Measurements from ENCODE around the gene EIF1AD. TPM values are rescaled to one million over a fixed set of nuclear protein-coding genes. Genes with fewer than 3 reads are reported as not detected.

Gene EIF1AD, protein sequence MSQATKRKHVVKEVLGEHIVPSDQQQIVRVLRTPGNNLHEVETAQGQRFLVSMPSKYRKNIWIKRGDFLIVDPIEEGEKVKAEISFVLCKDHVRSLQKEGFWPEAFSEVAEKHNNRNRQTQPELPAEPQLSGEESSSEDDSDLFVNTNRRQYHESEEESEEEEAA
- total RNA-seq (10 to 100 TPM; 18.4 to 33.7 TPM), polyA plus RNA-seq (ENCODE audit: insufficient read length in 2 of 2) (10 to 100 TPM; 24.6 to 33.7 TPM)
- long read RNA-seq, donor 1, partial matches to known transcripts, result 0 of 5 reads
- long read RNA-seq, donor 1, other reads (novel, unspliced or antisense), result 0 of 5 reads
- long read RNA-seq, donor 2, result 0 reads
- long read RNA-seq, donor 3, partial matches to known transcripts, result 0 of 3 reads
- long read RNA-seq, donor 3, other reads (novel, unspliced or antisense), result 0 of 3 reads
- long read RNA-seq, donor 4, partial matches to known transcripts, result 0 of 4 reads
- long read RNA-seq, donor 4, other reads (novel, unspliced or antisense), result 0 of 4 reads

DNA sequence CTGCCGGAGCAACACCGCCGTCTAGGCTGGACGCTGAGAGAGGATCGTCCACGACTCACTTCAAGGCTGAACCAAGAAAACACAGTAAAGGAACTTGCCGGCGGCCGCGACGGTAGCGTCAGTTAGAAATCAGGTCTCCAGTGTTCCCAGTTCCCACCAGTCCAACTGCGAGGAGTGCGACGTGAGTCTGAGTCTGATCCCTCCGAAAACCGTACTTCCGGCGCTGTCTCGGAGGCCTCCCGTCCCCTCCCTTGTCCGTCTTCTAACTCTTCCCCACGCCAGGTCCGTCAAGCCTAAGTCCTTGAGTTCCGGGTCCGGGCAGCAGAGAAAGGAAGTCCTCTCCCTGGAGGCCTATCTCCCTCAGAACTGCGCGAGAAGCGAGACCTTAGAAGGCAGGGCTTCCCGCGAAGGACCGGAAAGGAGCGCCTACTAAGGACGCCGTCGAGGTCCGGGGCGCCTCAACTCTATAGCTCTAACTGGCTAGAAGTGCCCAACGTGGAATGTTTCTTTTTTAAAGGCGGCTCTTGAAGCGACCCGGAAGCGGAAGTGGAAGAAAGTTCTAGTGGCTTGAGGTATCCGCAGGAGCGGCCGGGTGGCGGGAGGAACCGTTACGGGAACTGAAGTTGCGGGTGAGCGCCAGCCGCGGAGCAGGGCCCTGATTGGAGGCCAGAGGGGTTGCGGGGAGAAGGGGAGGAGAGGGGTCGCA is at the start of gene EIF1AD, which contains the start of gene BANF1:
EIF1AD (minus strand) TSS at position 216 of the 706 bp plus-strand sequence. CDS start 1,768 bp downstream, outside the sequence.
BANF1 (plus strand) TSS at position 562 of the 706 bp plus-strand sequence. CDS start 748 bp downstream, outside the sequence.
- Histone ChIP-seq H3K4me1 (ENCODE audit: control insufficient read depth, insufficient read depth, low read length) (peaks cover 24% of the 10 kb centered on the region), H3K9me3 (ENCODE audit: control insufficient read depth, insufficient read depth, low read length) (no peaks in the 10 kb centered on the region), H3K36me3 (ENCODE audit: control insufficient read depth, insufficient read depth, low read length) (peaks cover 60% of the 10 kb centered on the region), H3K27ac (ENCODE audit: low read depth, low read length) (peak within 1 kb of the TSS; percentile 99), H3K27me3 (ENCODE audit: control insufficient read depth, insufficient read depth, low read length) (no peaks in the 10 kb centered on the region), H3K4me3 (ENCODE audit: low read depth, low read length) (peak within 1 kb of the TSS; percentile 93)
- 0% methylated on average over 54 of the region's 55 CpGs for WGBS (ENCODE audit: insufficient coverage)
- DNase-seq (ENCODE audit: low read depth in 4 of 6, low spot score in 6 of 6), result peak; percentile 96 to 99 (median 98)

DNA sequence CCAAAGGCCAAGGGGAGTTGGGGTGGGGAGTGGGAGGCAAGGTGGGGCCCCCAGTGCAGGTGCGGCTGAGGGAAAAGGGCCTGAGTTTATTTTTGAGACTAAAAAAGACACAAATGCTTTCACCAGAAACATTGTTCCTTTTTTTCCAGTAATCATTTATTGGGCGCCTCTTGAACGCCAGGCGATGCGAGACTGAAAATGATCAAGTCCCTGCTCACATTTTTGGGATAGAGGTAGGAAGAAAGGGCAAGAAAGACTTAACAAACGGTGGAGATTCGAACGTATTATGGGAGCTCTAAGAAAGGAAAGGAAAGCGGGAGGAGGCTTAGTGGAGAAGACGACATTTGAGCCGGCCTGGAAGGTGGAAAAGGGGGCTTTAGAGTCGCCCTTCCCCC is 49.4 kb upstream of the EIF1AD start:
- 17% methylated on average over 11 of the region's 12 CpGs for WGBS (ENCODE audit: insufficient coverage)
- peak overlapping the region; percentile 96 for H3K27ac ChIP-seq (ENCODE audit: low read depth, low read length)

DNA sequence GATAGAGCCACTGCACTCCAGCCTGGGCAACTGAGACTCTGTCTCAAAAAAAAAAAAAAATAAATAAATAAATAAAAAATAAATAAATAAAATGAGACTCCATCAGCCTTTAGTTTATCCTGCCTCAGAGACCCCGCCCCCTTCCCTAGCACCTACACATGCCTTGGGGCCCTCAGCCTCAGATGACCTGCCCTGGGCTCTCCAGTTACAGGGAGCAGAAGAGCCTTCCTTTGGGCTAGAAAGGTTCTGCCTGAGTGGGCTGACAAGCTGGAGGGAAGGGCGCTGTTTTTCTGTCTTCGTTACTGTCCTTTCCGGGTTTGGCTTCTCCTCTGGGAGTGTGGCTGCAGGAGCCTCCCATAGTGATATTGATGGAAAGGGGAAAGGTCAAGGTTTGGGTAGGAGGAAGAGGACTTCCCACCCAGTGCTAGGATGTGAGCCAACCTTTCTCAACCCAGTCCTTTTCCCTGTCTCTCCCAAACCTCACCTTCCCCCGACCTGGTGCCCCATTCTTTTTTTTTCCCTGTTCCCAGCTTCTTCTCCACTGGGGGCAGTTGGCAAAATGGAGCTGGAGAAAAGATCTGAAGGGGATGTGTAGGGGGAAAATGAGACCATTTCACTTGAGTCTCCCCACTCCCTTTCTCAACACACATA is 48.7 kb upstream of the EIF1AD start:
- no peak for DNase-seq (ENCODE audit: low read depth in 4 of 6, low spot score in 6 of 6)
- Histone ChIP-seq H3K36me3 (ENCODE audit: control insufficient read depth, insufficient read depth, low read length) (peaks cover 21% of the 10 kb centered on the region), H3K9me3 (ENCODE audit: control insufficient read depth, insufficient read depth, low read length) (no peaks in the 10 kb centered on the region), H3K4me1 (ENCODE audit: control insufficient read depth, insufficient read depth, low read length) (peaks cover 63% of the 10 kb centered on the region), H3K4me3 (ENCODE audit: low read depth, low read length) (peak overlapping the region; percentile 97), H3K27me3 (ENCODE audit: control insufficient read depth, insufficient read depth, low read length) (no peaks in the 10 kb centered on the region), H3K27ac (ENCODE audit: low read depth, low read length) (peak overlapping the region; percentile 96)
- 88% methylated on average over 1 of the region's 5 CpGs for WGBS (ENCODE audit: insufficient coverage)

More for the DNA sequence above, 49.4 kb upstream of the EIF1AD start:
- H3K9me3 ChIP-seq (ENCODE audit: control insufficient read depth, insufficient read depth, low read length), result no peaks in the 10 kb centered on the region
- no peak for DNase-seq (ENCODE audit: low read depth in 4 of 6, low spot score in 6 of 6)
- no peaks in the 10 kb centered on the region for H3K27me3 ChIP-seq (ENCODE audit: control insufficient read depth, insufficient read depth, low read length)
- peak overlapping the region; percentile 97 for H3K4me3 ChIP-seq (ENCODE audit: low read depth, low read length)
- H3K4me1 ChIP-seq (ENCODE audit: control insufficient read depth, insufficient read depth, low read length), result peaks cover 62% of the 10 kb centered on the region
- H3K36me3 ChIP-seq (ENCODE audit: control insufficient read depth, insufficient read depth, low read length), result peaks cover 28% of the 10 kb centered on the region

DNA sequence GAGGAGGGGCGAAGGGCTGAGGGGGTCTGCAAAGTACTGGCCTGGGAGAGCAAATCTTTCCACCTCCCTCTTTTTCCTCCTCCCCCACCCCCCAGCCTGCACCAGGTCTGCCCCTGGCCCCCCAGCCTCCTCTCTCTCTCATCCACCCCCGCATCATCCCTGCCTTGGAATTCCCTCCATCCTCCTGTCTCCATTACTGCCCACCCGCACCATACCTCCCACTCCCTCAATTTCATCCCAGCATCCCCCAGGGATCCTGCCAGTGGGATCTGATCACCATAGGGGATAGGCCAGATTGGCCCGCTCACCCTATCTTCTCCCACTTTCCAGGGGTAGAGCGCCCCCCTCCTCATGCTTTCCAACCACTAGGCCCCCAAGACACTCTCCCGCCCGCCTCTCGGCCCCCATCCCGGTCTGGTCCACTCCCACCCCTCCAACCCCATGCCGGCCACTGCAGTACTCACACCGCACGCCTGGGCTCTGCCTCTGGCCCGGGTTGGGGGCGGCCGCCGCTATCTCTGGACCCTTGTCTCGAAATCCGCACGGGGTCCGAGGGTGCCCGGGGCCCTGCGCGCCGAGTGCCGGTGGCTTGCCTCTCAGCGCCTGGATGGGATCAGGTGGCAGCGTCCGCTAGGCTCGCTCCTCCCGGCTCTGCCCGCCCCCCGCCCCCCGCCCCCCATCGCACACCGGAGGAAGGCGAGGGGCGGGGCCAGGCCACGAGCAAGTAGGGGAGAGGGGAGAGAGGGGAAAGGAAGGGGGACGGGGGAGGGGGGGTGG is 46.8 kb upstream of the EIF1AD start, which contains the start of gene GAL3ST3:
GAL3ST3 (minus strand) TSS at position 615 of the 777 bp plus-strand sequence. CDS start 3,746 bp downstream, outside the sequence.
- H3K4me1 ChIP-seq (ENCODE audit: control insufficient read depth, insufficient read depth, low read length), result peaks cover 73% of the 10 kb centered on the region
- WGBS (ENCODE audit: insufficient coverage), result 3% methylated on average over 25 of the region's 39 CpGs
- no peak within 1 kb of the TSS for H3K27ac ChIP-seq (ENCODE audit: low read depth, low read length)
- peaks cover 13% of the 10 kb centered on the region for H3K36me3 ChIP-seq (ENCODE audit: control insufficient read depth, insufficient read depth, low read length)
- H3K27me3 ChIP-seq (ENCODE audit: control insufficient read depth, insufficient read depth, low read length), result no peaks in the 10 kb centered on the region
- no peaks in the 10 kb centered on the region for H3K9me3 ChIP-seq (ENCODE audit: control insufficient read depth, insufficient read depth, low read length)
- peak in 2 of 6 donors; percentile 75 to 86 for DNase-seq (ENCODE audit: low read depth in 4 of 6, low spot score in 6 of 6)
- H3K4me3 ChIP-seq (ENCODE audit: low read depth, low read length), result peak within 1 kb of the TSS; percentile 44

DNA sequence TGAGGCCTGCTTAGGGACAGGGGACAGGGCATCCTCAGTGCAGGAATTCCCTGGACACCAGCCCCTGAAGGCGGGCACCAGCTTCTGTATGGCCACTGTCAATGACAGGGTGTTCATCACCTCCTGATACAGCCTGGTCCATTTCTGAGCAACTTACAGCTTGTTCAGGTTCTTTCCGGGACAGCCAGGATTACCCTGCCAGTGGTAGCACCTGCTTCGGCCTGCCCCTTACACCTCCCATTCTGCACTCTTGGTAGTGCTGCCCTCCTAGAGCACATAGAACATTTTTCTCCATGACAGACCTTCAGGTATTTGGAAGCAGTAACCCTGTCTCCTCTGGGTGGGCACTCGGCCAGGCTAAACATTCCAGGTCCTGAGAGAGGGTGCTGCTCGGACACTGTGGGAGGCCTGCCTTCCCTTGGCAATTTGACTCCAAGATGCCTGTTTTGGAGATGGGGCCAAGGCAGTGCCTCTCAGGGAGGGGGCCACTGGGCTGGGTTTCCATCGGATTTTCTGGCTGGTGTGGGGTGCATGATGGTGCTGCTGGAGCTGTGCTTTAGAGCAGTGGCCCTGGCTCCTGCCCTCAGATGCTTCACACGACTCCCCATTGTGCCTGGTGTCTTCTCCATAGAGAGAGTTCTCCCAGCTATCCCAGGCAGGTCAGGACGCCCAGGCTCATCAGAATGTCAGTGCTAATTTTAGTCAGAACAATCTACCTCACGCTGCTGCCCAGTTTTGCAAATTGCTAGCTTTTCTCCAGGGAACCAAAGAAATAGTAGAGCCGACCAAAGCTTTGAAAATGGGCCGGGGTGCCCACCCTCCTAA is 45.8 kb upstream of the EIF1AD start:
- WGBS (ENCODE audit: insufficient coverage), result 64% methylated on average over 10 of the region's 11 CpGs
- Histone ChIP-seq H3K9me3 (ENCODE audit: control insufficient read depth, insufficient read depth, low read length) (no peaks in the 10 kb centered on the region), H3K27me3 (ENCODE audit: control insufficient read depth, insufficient read depth, low read length) (no peaks in the 10 kb centered on the region), H3K36me3 (ENCODE audit: control insufficient read depth, insufficient read depth, low read length) (peaks cover 16% of the 10 kb centered on the region), H3K4me3 (ENCODE audit: low read depth, low read length) (peak overlapping the region; percentile 26), H3K27ac (ENCODE audit: low read depth, low read length) (no peak overlapping the region), H3K4me1 (ENCODE audit: control insufficient read depth, insufficient read depth, low read length) (peaks cover 64% of the 10 kb centered on the region)
- peak in 1 of 6 donors; percentile 38 for DNase-seq (ENCODE audit: low read depth in 4 of 6, low spot score in 6 of 6)

DNA sequence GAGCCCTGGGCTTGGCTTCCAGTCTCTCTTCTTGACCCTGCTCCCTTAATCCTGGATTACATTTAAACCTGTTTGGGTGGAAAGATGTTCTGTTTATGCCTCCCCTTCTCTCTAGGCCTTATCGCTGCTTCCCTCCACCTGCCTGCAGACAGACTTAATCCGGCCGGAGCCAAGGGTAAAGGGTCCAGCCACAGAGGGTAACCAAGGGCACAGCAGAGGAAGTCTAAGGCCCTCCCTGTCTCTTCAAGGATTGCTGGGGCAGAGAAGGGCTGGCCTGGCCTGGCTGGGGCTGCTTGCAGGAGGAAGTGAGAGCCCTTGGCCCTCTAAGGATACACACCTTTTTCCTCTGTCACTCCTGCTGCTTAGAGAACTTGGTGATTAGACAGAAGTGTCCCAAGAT is 44.9 kb upstream of the EIF1AD start:
- no peaks in the 10 kb centered on the region for H3K9me3 ChIP-seq (ENCODE audit: control insufficient read depth, insufficient read depth, low read length)
- H3K27ac ChIP-seq (ENCODE audit: low read depth, low read length), result peak overlapping the region; percentile 37
- WGBS (ENCODE audit: insufficient coverage), result 100% methylated on average over 2 of the region's 3 CpGs
- no peaks in the 10 kb centered on the region for H3K27me3 ChIP-seq (ENCODE audit: control insufficient read depth, insufficient read depth, low read length)
- no peak overlapping the region for H3K4me3 ChIP-seq (ENCODE audit: low read depth, low read length)
- peaks cover 24% of the 10 kb centered on the region for H3K36me3 ChIP-seq (ENCODE audit: control insufficient read depth, insufficient read depth, low read length)
- no peak for DNase-seq (ENCODE audit: low read depth in 4 of 6, low spot score in 6 of 6)
- peaks cover 59% of the 10 kb centered on the region for H3K4me1 ChIP-seq (ENCODE audit: control insufficient read depth, insufficient read depth, low read length)

DNA sequence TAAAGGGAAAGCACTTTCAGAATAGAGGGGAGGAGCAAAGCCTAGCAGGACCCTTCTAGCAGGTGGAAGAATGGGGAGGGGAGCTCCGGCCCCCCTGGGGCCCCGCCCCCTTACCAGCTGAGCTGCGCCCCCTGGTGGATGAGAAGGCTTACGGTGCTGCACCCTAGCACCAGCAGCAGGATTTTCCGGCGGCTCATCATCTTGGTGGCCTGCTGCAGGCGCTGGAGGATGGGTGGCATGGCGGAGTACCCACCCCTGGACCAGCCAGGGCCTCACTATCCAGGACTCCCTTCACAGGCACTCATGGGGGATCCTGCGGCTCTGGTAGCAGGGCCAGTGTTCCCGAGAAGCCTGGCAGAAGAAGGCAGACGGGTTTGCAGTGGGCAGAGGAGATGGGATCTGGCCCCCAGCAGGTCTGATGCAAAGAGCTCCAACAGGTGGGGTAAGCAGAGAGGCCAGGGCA is 43.3 kb upstream of the EIF1AD start:
- H3K36me3 ChIP-seq (ENCODE audit: control insufficient read depth, insufficient read depth, low read length), result peaks cover 27% of the 10 kb centered on the region
- H3K4me3 ChIP-seq (ENCODE audit: low read depth, low read length), result no peak overlapping the region
- peak in 3 of 6 donors; percentile 52 to 90 (median 85) for DNase-seq (ENCODE audit: low read depth in 4 of 6, low spot score in 6 of 6)
- H3K9me3 ChIP-seq (ENCODE audit: control insufficient read depth, insufficient read depth, low read length), result no peaks in the 10 kb centered on the region
- H3K4me1 ChIP-seq (ENCODE audit: control insufficient read depth, insufficient read depth, low read length), result peaks cover 45% of the 10 kb centered on the region
- whole genome bisulfite sequencing (ENCODE audit: insufficient coverage), result 21% methylated on average over 11 of the region's 11 CpGs
- H3K27ac ChIP-seq (ENCODE audit: low read depth, low read length), result no peak overlapping the region
- no peaks in the 10 kb centered on the region for H3K27me3 ChIP-seq (ENCODE audit: control insufficient read depth, insufficient read depth, low read length)

DNA sequence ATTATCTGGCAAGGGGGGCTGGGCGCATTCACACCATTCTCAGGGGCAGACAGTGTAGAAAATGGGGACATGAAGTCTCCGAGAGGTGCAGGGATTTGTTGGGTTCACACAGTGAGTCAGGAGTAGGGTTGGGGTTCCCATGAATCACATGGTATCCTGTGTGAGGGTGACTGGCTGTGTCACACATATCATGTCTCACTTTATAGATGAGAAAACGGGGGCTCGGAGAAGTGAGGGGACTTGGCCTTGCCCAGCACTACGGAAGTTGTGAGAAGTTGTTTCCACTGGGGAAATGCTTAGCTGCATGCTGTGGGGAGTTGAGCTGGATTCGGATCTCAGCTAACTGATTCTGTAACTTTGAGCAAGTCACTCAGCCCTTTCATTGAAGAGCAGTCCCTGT is 42.8 kb upstream of the EIF1AD start:
- Histone ChIP-seq H3K27me3 (ENCODE audit: control insufficient read depth, insufficient read depth, low read length) (no peaks in the 10 kb centered on the region), H3K36me3 (ENCODE audit: control insufficient read depth, insufficient read depth, low read length) (peaks cover 27% of the 10 kb centered on the region), H3K4me1 (ENCODE audit: control insufficient read depth, insufficient read depth, low read length) (peaks cover 40% of the 10 kb centered on the region), H3K27ac (ENCODE audit: low read depth, low read length) (no peak overlapping the region), H3K9me3 (ENCODE audit: control insufficient read depth, insufficient read depth, low read length) (no peaks in the 10 kb centered on the region), H3K4me3 (ENCODE audit: low read depth, low read length) (no peak overlapping the region)
- 75% methylated on average over 4 of the region's 6 CpGs for WGBS (ENCODE audit: insufficient coverage)
- DNase-seq (ENCODE audit: low read depth in 4 of 6, low spot score in 6 of 6), result no peak
